ENCODE data around the gene OARD1. TPM values are rescaled to one million over a fixed set of nuclear protein-coding genes. Genes with fewer than 3 reads are reported as not detected.
"Not testable (repeated sequence)": the region's sequence is repeated elsewhere in the genome, so short reads cannot be mapped to it uniquely, and the experiment has no call there.

OARD1 gene
- total RNA-seq, 3 donors from 2014 or later: 23.0 to 37.4 (median 23.7) TPM

DNA sequence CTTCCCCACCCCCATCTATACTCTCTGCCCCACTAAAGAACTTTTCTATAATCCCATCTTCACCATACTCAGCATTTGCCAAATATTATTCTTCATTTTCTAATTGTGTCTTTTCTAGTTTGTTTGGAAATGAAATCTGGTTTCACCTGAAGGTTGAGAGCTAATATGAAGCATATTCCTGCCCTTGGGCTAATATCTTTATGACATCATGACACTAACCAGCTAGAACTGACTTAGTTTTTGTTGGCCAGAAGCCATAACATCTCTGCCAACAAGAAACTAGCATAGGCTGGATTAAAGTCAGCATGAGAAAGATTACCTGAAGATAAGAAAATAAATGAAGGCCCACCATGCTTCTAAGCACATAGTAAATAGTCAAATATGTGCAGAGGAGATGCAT lies 49.9 kb downstream of the OARD1 start:
- Histone ChIP-seq H3K4me1 (ENCODE audit: low read depth) (no peaks in the 10 kb centered on the region), H3K9me3 (no peaks in the 10 kb centered on the region), H3K36me3 (ENCODE audit: low read depth) (no peaks in the 10 kb centered on the region), H3K4me3 (no peak overlapping the region)
- intact Hi-C loops (cut with DNase I, micrococcal nuclease): loop anchor here in 1 of 2 donors (10.0 kb wide), 1 partner anchor 127 kb away; no protein-coding TSS in a partner anchor
- DNase-seq (peak in 1 of 3 donors; percentile 33), ATAC-seq (no peak)
- TF ChIP-seq, protein P1, sequence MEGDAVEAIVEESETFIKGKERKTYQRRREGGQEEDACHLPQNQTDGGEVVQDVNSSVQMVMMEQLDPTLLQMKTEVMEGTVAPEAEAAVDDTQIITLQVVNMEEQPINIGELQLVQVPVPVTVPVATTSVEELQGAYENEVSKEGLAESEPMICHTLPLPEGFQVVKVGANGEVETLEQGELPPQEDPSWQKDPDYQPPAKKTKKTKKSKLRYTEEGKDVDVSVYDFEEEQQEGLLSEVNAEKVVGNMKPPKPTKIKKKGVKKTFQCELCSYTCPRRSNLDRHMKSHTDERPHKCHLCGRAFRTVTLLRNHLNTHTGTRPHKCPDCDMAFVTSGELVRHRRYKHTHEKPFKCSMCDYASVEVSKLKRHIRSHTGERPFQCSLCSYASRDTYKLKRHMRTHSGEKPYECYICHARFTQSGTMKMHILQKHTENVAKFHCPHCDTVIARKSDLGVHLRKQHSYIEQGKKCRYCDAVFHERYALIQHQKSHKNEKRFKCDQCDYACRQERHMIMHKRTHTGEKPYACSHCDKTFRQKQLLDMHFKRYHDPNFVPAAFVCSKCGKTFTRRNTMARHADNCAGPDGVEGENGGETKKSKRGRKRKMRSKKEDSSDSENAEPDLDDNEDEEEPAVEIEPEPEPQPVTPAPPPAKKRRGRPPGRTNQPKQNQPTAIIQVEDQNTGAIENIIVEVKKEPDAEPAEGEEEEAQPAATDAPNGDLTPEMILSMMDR (IDR thresholded peaks at IDR 0.05): no peak

DNA sequence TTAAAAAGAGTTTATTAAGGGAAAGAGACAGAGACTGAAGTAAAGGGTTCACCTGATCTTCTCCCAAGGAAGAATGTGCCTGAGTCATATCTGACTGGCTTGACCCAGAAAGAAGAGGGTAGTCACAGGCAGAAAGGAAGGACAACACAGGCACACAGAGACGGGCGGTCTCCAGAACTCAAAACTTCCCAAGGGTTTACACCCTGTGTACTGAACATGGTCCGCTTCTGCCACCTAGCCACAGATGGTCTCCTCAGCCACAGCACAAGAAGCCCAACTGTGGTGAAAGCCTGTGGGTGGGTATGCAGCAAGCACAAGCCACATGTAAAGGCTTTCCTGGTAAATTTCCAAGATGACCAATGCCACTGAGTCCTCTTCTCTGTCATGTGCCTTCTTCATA lies 50.3 kb downstream of the OARD1 start:
- intact Hi-C loops (cut with DNase I, micrococcal nuclease): loop anchor here in 1 of 2 donors (10.0 kb wide), 1 partner anchor 127 kb away; no protein-coding TSS in a partner anchor
- TF ChIP-seq, protein P1 (IDR thresholded peaks at IDR 0.05): no peak
- Histone ChIP-seq H3K4me3 (no peak overlapping the region), H3K36me3 (ENCODE audit: low read depth) (no peaks in the 10 kb centered on the region), H3K9me3 (no peaks in the 10 kb centered on the region), H3K4me1 (ENCODE audit: low read depth) (no peaks in the 10 kb centered on the region)
- DNase-seq (no peak), ATAC-seq (no peak)

DNA sequence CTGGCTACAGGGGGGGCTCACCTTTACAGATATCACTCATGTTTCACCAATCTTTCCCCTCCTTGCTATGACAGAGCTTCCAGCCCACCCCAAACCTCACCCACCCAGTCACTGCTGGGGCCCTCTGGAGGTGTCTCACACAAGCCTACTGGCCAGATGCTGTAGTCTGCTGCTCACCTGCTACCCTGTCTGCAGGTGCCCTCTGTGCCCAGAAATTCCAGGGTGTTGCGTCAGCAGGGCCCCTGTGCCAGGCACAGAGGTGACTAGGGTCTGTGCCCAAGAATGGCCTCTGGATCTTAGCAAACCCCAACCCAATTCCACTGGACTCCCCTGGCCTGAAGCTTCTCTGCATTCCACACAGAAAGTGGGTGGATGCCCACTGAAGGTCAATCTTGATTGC lies 54.5 kb downstream of the OARD1 start:
- Histone ChIP-seq H3K9me3 (no peaks in the 10 kb centered on the region), H3K36me3 (ENCODE audit: low read depth) (no peaks in the 10 kb centered on the region), H3K4me3 (no peak overlapping the region), H3K4me1 (ENCODE audit: low read depth) (no peaks in the 10 kb centered on the region)
- DNase-seq (no peak), ATAC-seq (no peak)
- TF ChIP-seq, protein P1 (IDR thresholded peaks at IDR 0.05): no peak
- intact Hi-C loops (cut with DNase I, micrococcal nuclease): no loop called here

DNA sequence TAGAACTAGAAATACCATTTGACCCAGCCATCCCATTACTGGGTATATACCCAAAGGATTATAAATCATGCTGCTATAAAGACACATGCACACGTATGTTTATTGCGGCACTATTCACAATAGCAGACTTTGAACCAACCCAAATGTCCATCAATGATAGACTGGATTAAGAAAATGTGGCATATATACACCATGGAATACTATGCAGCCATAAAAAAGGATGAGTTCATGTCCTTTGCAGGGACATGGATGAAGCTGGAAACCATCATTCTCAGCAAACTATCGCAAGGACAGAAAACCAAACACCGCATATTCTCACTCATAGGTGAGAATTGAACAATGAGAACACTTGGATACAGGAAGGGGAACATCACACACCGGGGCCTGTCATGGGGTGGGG lies 56.3 kb downstream of the OARD1 start:
- H3K9me3 ChIP-seq; ATAC-seq; H3K36me3 ChIP-seq (ENCODE audit: low read depth); H3K4me1 ChIP-seq (ENCODE audit: low read depth); intact Hi-C loops (cut with DNase I, micrococcal nuclease); H3K4me3 ChIP-seq; DNase-seq: not testable (repeated sequence)

DNA sequence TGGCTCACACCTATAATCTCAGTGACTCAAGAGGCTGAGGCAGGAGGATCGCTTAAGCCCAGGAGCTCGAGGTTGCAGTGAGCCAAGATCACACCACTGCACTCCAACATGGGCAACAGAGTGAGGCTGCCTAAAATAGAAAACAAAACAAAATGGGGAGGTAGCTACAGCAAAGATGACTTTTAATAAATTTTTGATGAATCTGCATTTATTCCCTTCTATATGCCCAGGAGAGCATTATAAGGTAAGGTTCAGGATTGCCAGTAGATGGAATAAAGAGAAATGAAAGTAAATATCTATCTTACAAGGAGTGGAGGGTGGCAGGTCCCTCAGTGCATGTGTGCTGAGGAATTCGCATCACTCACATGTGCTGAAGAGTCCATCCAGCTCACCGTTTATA lies 57.4 kb downstream of the OARD1 start:
- no peak for DNase-seq
- intact Hi-C loops (cut with DNase I, micrococcal nuclease): no loop called here
- H3K9me3 ChIP-seq: no peaks in the 10 kb centered on the region
- H3K36me3 ChIP-seq (ENCODE audit: low read depth): no peaks in the 10 kb centered on the region
- H3K4me1 ChIP-seq (ENCODE audit: low read depth): no peaks in the 10 kb centered on the region
- TF ChIP-seq, protein P1 (IDR thresholded peaks at IDR 0.05): no peak
- no peak for ATAC-seq
- H3K4me3 ChIP-seq: no peak overlapping the region

Other genes starting within 250 kb of the OARD1 start
- 1 to 10 TPM; 3.4 to 9.7 (median 7.4) TPM for gene UNC5CL, start 33.1 kb downstream of the OARD1 start, total RNA-seq
- gene TSPO2, start 29.9 kb downstream of the OARD1 start, total RNA-seq: under 1 TPM in 1 of 3 donors, not detected in 2; 0.48 TPM
- not detected for gene APOBEC2, start 19.2 kb downstream of the OARD1 start, total RNA-seq
- 10 to 100 TPM; 19.0 to 20.9 (median 20.2) TPM for gene NFYA, start 618 bp upstream of the OARD1 start, total RNA-seq
- gene TREML1, start 82.0 kb upstream of the OARD1 start, total RNA-seq: under 1 TPM in 1 of 3 donors, not detected in 2; 0.35 TPM
- gene TREM2, start 90.8 kb upstream of the OARD1 start, total RNA-seq: 1 to 10 TPM in 1 of 3 donors, under 1 TPM in 2; 0.29 to 1.3 (median 0.67) TPM
- gene TREML2, start 128.8 kb upstream of the OARD1 start, total RNA-seq: not detected
- gene TREML4, start 156.0 kb upstream of the OARD1 start, total RNA-seq: not detected
- 1 to 10 TPM in 2 of 3 donors, not detected in 1; 1.2 to 2.0 TPM for gene TREM1, start 214.3 kb upstream of the OARD1 start, total RNA-seq